Colonic mucosa (tissue), 4 donors: ENCODE results near the gene KIF1A. TPM values are rescaled to one million over a fixed set of nuclear protein-coding genes. Genes with fewer than 3 reads are reported as not detected.

Experiments used
- DNase-seq: peaks from one replicate; pipeline ENCODE4 v3.0.0-alpha.2; 2020
- H3K27ac ChIP-seq: fragments of 200-600 bp; one replicate; pipeline ENCODE4 v1.8.0; 2021
- H3K27me3 ChIP-seq: fragments of 200-600 bp; one replicate; pipeline ENCODE4 v1.8.0; 2021
- H3K36me3 ChIP-seq: fragments of 200-600 bp; one replicate; pipeline ENCODE4 v1.8.0; 2021
- H3K4me1 ChIP-seq: fragments of 200-600 bp; one replicate; pipeline ENCODE4 v1.8.0; 2021; ENCODE audit warnings: mild to moderate bottlenecking
- H3K4me3 ChIP-seq: fragments of 200-600 bp; one replicate; pipeline ENCODE4 v1.8.0; 2021
- H3K9ac ChIP-seq, 2 donors: one replicate each; pipeline ENCODE4 v1.7.0; 2013; ENCODE audit warnings: control low read depth in 2 of 2, low read depth in 2 of 2, low read length in 2 of 2
- H3K9me3 ChIP-seq: fragments of 200-600 bp; one replicate; pipeline ENCODE4 v1.8.0; 2021
- CTCF ChIP-seq: fragments of 200-600 bp; IDR thresholded peaks from one replicate; pipeline ENCODE4 v1.8.0; 2022; ENCODE audit warnings: antibody characterized with exemption, mild to moderate bottlenecking
- intact Hi-C: fragments of 100-400 bp; cut with DNase I; formaldehyde crosslinking; loops from one replicate; pipeline ENCODE4 v1.14.1; 2022
- total RNA-seq, 2 donors: library from RNA; stranded (reverse); fragmentation: NEBNext Ultra II Directional in 1 of 2; extraction: Animal tissue kit (Norgen Biotek cat#: 25700) in 1 of 2; gene quantifications; one replicate each; pipeline ENCODE4 v1.2.1, GENCODE V29; 2021
- donor health status: healthy.
- donor health status: DM: no; HTN: no; CAD: no.
- donor health status: DM: no; HTN: no; CAD: no.

KIF1A gene
- total RNA-seq, 2 donors from 2014 or later: 1.9 to 4.3 TPM

GRCh38 chr2:240670402-240670801 lies 149.6 kb downstream of the KIF1A start:
- intact Hi-C loops: no loop called here
- TF ChIP-seq CTCF: no peak
- peaks cover 15% of the 10 kb centered on the region for H3K27me3 ChIP-seq
- no peak for DNase-seq
- no peak overlapping the region for H3K27ac ChIP-seq
- H3K9ac ChIP-seq: no peak overlapping the region
- H3K9me3 ChIP-seq: no peaks in the 10 kb centered on the region
- no peak overlapping the region for H3K4me3 ChIP-seq
- H3K36me3 ChIP-seq: no peaks in the 10 kb centered on the region
- H3K4me1 ChIP-seq: no peaks in the 10 kb centered on the region

- Histone ChIP-seq H3K9me3 (no peaks in the 10 kb centered on the region), H3K27me3 (no peaks in the 10 kb centered on the region), H3K36me3 (no peaks in the 10 kb centered on the region), H3K27ac (no peak overlapping the region), H3K9ac (no peak overlapping the region), H3K4me3 (no peak overlapping the region), H3K4me1 (no peaks in the 10 kb centered on the region)
- DNase-seq: no peak
- no peak for TF ChIP-seq CTCF
- intact Hi-C loops: no loop called here
Observed at GRCh38 chr2:240664622-240665021, 155.4 kb downstream of the KIF1A start.

Other genes with a start within 250 kb of the KIF1A start
- gene CAPN10, start 233.5 kb downstream of the KIF1A start, total RNA-seq: 10 to 100 TPM; 29.1 to 47.8 TPM
- gene GPR35, start 194.7 kb downstream of the KIF1A start, total RNA-seq: 10 to 100 TPM; 64.4 to 92.2 TPM
- gene AQP12B, start 137.3 kb downstream of the KIF1A start, total RNA-seq: 1 to 10 TPM; 7.9 to 9.6 TPM
- gene AQP12A, start 128.4 kb downstream of the KIF1A start, total RNA-seq: 10 to 100 TPM in 1 of 2 donors, 1 to 10 TPM in 1; 9.0 to 20.5 TPM
- gene AGXT, start 48.6 kb upstream of the KIF1A start, total RNA-seq: 1 to 10 TPM; 1.9 to 6.1 TPM
- gene MAB21L4, start 75.9 kb upstream of the KIF1A start, total RNA-seq: 10 to 100 TPM in 1 of 2 donors, 1 to 10 TPM in 1; 6.1 to 22.2 TPM
- under 1 TPM in 1 of 2 donors, not detected in 1; 0.05 TPM for gene CROCC2, start 86.1 kb upstream of the KIF1A start, total RNA-seq
- gene SNED1, start 178.4 kb upstream of the KIF1A start, total RNA-seq: 1 to 10 TPM; 4.6 TPM